ENCODE measurements around the gene TNP1. TPM values are rescaled to one million over a fixed set of nuclear protein-coding genes. Genes with fewer than 3 reads are reported as not detected.

The TNP1 gene
- polyA plus RNA-seq, 1 of the 3 experiments (the other 2 are of a cell fraction): not detected

GRCh38 chr2:216855605-216856004, 4.3 kb downstream of the TNP1 start:
- no peak overlapping the region for H3K4me2 ChIP-seq
- H3K27me3 ChIP-seq (ENCODE audit: insufficient read depth): no peaks in the 10 kb centered on the region
- no peak overlapping the region for H3K27ac ChIP-seq (ENCODE audit: low read depth in 2 of 2, low read length in 1 of 2)
- no peaks in the 10 kb centered on the region for H3K36me3 ChIP-seq (replicated peaks in 1 of 2; ENCODE audit: control insufficient read depth in 1 of 2, insufficient read depth in 2 of 2, low read length in 1 of 2)
- no peak overlapping the region for H3K9ac ChIP-seq
- ChIA-PET CTCF (interaction anchor here (0.8 kb wide), 1 partner anchor 828 kb away, joined by 3 read pairs; no protein-coding TSS in a partner anchor), POLR2A (no interaction called here)
- H3K9me2 ChIP-seq: no peaks in the 10 kb centered on the region
- no peaks in the 10 kb centered on the region for H3K9me3 ChIP-seq
- no peaks in the 10 kb centered on the region for H4K20me1 ChIP-seq (ENCODE audit: insufficient read depth)
- no peaks in the 10 kb centered on the region for H3K79me2 ChIP-seq (ENCODE audit: insufficient read depth)
- H3K4me1 ChIP-seq (ENCODE audit: control insufficient read depth in 1 of 2, insufficient read depth in 2 of 2, low read depth in 1 of 2, low read length in 1 of 2): no peaks in the 10 kb centered on the region
- H3F3A ChIP-seq (replicated peaks; ENCODE audit: insufficient read depth): no peaks in the 10 kb centered on the region
- DNase-seq: no peak
- no peak overlapping the region for H3K4me3 ChIP-seq (ENCODE audit: low read depth in 2 of 2, low read length in 1 of 2)
- no peak overlapping the region for H2AFZ ChIP-seq (ENCODE audit: low read depth)
- TF ChIP-seq JUND (IDR thresholded peaks at IDR 0.05) (no peak), FOXM1 (IDR thresholded peaks at IDR 0.05; ENCODE audit: low read depth) (no peak), MEF2A (IDR thresholded peaks at IDR 0.05; ENCODE audit: borderline replicate concordance, low read depth) (no peak), TCF12 (IDR thresholded peaks at IDR 0.05) (no peak), FOXJ3 (CRISPR knock-in tag; IDR thresholded peaks at IDR 0.05) (no peak), RAD21 (IDR thresholded peaks at IDR 0.05; ENCODE audit: low read length) (no peak)
- TF ChIP-seq, protein P1, sequence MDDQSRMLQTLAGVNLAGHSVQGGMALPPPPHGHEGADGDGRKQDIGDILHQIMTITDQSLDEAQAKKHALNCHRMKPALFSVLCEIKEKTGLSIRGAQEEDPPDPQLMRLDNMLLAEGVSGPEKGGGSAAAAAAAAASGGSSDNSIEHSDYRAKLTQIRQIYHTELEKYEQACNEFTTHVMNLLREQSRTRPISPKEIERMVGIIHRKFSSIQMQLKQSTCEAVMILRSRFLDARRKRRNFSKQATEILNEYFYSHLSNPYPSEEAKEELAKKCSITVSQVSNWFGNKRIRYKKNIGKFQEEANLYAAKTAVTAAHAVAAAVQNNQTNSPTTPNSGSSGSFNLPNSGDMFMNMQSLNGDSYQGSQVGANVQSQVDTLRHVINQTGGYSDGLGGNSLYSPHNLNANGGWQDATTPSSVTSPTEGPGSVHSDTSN (IDR thresholded peaks at IDR 0.05): no peak
- TF ChIP-seq, protein P2, sequence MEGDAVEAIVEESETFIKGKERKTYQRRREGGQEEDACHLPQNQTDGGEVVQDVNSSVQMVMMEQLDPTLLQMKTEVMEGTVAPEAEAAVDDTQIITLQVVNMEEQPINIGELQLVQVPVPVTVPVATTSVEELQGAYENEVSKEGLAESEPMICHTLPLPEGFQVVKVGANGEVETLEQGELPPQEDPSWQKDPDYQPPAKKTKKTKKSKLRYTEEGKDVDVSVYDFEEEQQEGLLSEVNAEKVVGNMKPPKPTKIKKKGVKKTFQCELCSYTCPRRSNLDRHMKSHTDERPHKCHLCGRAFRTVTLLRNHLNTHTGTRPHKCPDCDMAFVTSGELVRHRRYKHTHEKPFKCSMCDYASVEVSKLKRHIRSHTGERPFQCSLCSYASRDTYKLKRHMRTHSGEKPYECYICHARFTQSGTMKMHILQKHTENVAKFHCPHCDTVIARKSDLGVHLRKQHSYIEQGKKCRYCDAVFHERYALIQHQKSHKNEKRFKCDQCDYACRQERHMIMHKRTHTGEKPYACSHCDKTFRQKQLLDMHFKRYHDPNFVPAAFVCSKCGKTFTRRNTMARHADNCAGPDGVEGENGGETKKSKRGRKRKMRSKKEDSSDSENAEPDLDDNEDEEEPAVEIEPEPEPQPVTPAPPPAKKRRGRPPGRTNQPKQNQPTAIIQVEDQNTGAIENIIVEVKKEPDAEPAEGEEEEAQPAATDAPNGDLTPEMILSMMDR (IDR thresholded peaks at IDR 0.05): no peak
- WGBS (ENCODE audit: low lambda C conversion rate): 58% methylated on average over 3 of the region's 3 CpGs

DNA sequence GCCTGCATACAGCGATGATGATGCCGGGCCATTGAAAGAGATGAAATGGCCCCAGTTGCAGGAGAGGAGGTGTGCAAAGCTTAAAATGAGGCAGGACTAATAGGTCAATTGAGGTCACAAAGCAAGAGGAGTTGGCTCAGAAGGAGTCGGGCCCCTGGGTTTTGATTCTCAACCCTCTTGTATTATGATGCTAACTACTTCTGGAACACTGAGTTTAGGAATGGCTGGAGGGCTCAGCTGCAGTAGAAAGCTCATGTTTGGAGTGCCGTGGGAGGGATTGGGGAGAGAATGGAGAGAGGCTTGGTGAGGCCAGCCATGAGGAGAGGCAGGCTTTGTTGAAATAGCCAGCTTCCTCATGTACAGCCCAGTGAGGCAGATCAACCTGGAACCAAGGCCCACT, 4.8 kb downstream of the TNP1 start:
- H3K9me3 ChIP-seq: no peaks in the 10 kb centered on the region
- no peaks in the 10 kb centered on the region for H3K36me3 ChIP-seq (replicated peaks in 1 of 2; ENCODE audit: control insufficient read depth in 1 of 2, insufficient read depth in 2 of 2, low read length in 1 of 2)
- no peak for DNase-seq
- no peaks in the 10 kb centered on the region for H3F3A ChIP-seq (replicated peaks; ENCODE audit: insufficient read depth)
- no peak for TF ChIP-seq TAF1 (IDR thresholded peaks at IDR 0.05; ENCODE audit: borderline replicate concordance, low read depth, low read length)
- TF ChIP-seq, protein P3, sequence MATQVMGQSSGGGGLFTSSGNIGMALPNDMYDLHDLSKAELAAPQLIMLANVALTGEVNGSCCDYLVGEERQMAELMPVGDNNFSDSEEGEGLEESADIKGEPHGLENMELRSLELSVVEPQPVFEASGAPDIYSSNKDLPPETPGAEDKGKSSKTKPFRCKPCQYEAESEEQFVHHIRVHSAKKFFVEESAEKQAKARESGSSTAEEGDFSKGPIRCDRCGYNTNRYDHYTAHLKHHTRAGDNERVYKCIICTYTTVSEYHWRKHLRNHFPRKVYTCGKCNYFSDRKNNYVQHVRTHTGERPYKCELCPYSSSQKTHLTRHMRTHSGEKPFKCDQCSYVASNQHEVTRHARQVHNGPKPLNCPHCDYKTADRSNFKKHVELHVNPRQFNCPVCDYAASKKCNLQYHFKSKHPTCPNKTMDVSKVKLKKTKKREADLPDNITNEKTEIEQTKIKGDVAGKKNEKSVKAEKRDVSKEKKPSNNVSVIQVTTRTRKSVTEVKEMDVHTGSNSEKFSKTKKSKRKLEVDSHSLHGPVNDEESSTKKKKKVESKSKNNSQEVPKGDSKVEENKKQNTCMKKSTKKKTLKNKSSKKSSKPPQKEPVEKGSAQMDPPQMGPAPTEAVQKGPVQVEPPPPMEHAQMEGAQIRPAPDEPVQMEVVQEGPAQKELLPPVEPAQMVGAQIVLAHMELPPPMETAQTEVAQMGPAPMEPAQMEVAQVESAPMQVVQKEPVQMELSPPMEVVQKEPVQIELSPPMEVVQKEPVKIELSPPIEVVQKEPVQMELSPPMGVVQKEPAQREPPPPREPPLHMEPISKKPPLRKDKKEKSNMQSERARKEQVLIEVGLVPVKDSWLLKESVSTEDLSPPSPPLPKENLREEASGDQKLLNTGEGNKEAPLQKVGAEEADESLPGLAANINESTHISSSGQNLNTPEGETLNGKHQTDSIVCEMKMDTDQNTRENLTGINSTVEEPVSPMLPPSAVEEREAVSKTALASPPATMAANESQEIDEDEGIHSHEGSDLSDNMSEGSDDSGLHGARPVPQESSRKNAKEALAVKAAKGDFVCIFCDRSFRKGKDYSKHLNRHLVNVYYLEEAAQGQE (IDR thresholded peaks at IDR 0.05; ENCODE audit: low read depth, low read length): no peak
- no peaks in the 10 kb centered on the region for H3K4me1 ChIP-seq (ENCODE audit: control insufficient read depth in 1 of 2, insufficient read depth in 2 of 2, low read depth in 1 of 2, low read length in 1 of 2)
- no peak overlapping the region for H2AFZ ChIP-seq (ENCODE audit: low read depth)
- CTCF ChIA-PET: interaction anchor here (0.8 kb wide), 1 partner anchor 828 kb away, joined by 3 read pairs; no protein-coding TSS in a partner anchor
- no peak overlapping the region for H3K4me3 ChIP-seq (ENCODE audit: low read depth in 2 of 2, low read length in 1 of 2)
- no peak overlapping the region for H3K9ac ChIP-seq
- H3K4me2 ChIP-seq: no peak overlapping the region
- POLR2A ChIA-PET: no interaction called here
- H4K20me1 ChIP-seq (ENCODE audit: insufficient read depth): no peaks in the 10 kb centered on the region
- no peak overlapping the region for H3K27ac ChIP-seq (ENCODE audit: low read depth in 2 of 2, low read length in 1 of 2)
- no peaks in the 10 kb centered on the region for H3K79me2 ChIP-seq (ENCODE audit: insufficient read depth)
- H3K27me3 ChIP-seq (ENCODE audit: insufficient read depth): no peaks in the 10 kb centered on the region
- no peaks in the 10 kb centered on the region for H3K9me2 ChIP-seq
- 81% methylated on average over 4 of the region's 4 CpGs for WGBS (ENCODE audit: low lambda C conversion rate)

Measured in SK-N-SH (cell line).